ENCODE data around the gene FOXM1.

Gene FOXM1

GRCh38 chr12:2919249-2919648 is 42.3 kb upstream of the FOXM1 start:
- no peak overlapping the region for H3K27ac ChIP-seq
- no peaks in the 10 kb centered on the region for H3K27me3 ChIP-seq
- no peaks in the 10 kb centered on the region for H3K36me3 ChIP-seq
- no peak overlapping the region for H3K4me3 ChIP-seq (ENCODE audit: low read depth in 1 of 2, low read length in 1 of 2)
- TF ChIP-seq CTCF (IDR thresholded peaks at IDR 0.05), result no peak
- no peaks in the 10 kb centered on the region for H3K4me1 ChIP-seq (ENCODE audit: control insufficient read depth in 1 of 2, insufficient read depth in 1 of 2, low read depth in 1 of 2, low read length in 1 of 2)
- no peaks in the 10 kb centered on the region for H3K9me3 ChIP-seq

- no peaks in the 10 kb centered on the region for H3K9me3 ChIP-seq
- H3K36me3 ChIP-seq, result no peaks in the 10 kb centered on the region
- no peaks in the 10 kb centered on the region for H3K4me1 ChIP-seq (ENCODE audit: control insufficient read depth in 1 of 2, insufficient read depth in 1 of 2, low read depth in 1 of 2, low read length in 1 of 2)
- no peak overlapping the region for H3K27ac ChIP-seq
- H3K4me3 ChIP-seq (ENCODE audit: low read depth in 1 of 2, low read length in 1 of 2), result no peak overlapping the region
- H3K27me3 ChIP-seq, result no peaks in the 10 kb centered on the region
- no peak for TF ChIP-seq CTCF (IDR thresholded peaks at IDR 0.05)
Measured at GRCh38 chr12:2912216-2912575, 35.2 kb upstream of the FOXM1 start.

GRCh38 chr12:2904260-2904659 is 27.3 kb upstream of the FOXM1 start:
- Histone ChIP-seq H3K27me3 (no peaks in the 10 kb centered on the region), H3K36me3 (no peaks in the 10 kb centered on the region), H3K27ac (no peak overlapping the region), H3K4me3 (ENCODE audit: low read depth in 1 of 2, low read length in 1 of 2) (no peak overlapping the region), H3K9me3 (no peaks in the 10 kb centered on the region), H3K4me1 (ENCODE audit: control insufficient read depth in 1 of 2, insufficient read depth in 1 of 2, low read depth in 1 of 2, low read length in 1 of 2) (no peaks in the 10 kb centered on the region)
- no peak for TF ChIP-seq CTCF (IDR thresholded peaks at IDR 0.05)

- Histone ChIP-seq H3K4me3 (ENCODE audit: low read depth in 1 of 2, low read length in 1 of 2) (no peak overlapping the region), H3K4me1 (ENCODE audit: control insufficient read depth in 1 of 2, insufficient read depth in 1 of 2, low read depth in 1 of 2, low read length in 1 of 2) (no peaks in the 10 kb centered on the region), H3K27ac (no peak overlapping the region), H3K27me3 (no peaks in the 10 kb centered on the region), H3K36me3 (no peaks in the 10 kb centered on the region), H3K9me3 (no peaks in the 10 kb centered on the region)
- no peak for TF ChIP-seq CTCF (IDR thresholded peaks at IDR 0.05)
Measured at GRCh38 chr12:2902272-2902880, 25.4 kb upstream of the FOXM1 start.

GRCh38 chr12:2900642-2901041 is 23.7 kb upstream of the FOXM1 start:
- Histone ChIP-seq H3K4me1 (ENCODE audit: control insufficient read depth in 1 of 2, insufficient read depth in 1 of 2, low read depth in 1 of 2, low read length in 1 of 2) (no peaks in the 10 kb centered on the region), H3K4me3 (ENCODE audit: low read depth in 1 of 2, low read length in 1 of 2) (no peak overlapping the region), H3K27ac (no peak overlapping the region), H3K36me3 (no peaks in the 10 kb centered on the region), H3K27me3 (no peaks in the 10 kb centered on the region), H3K9me3 (no peaks in the 10 kb centered on the region)
- TF ChIP-seq CTCF (IDR thresholded peaks at IDR 0.05), result no peak

- no peaks in the 10 kb centered on the region for H3K36me3 ChIP-seq
- no peaks in the 10 kb centered on the region for H3K9me3 ChIP-seq
- no peak overlapping the region for H3K27ac ChIP-seq
- no peak for TF ChIP-seq CTCF (IDR thresholded peaks at IDR 0.05)
- no peaks in the 10 kb centered on the region for H3K4me1 ChIP-seq (ENCODE audit: control insufficient read depth in 1 of 2, insufficient read depth in 1 of 2, low read depth in 1 of 2, low read length in 1 of 2)
- H3K27me3 ChIP-seq, result peaks cover 2% of the 10 kb centered on the region
- no peak overlapping the region for H3K4me3 ChIP-seq (ENCODE audit: low read depth in 1 of 2, low read length in 1 of 2)
Measured at GRCh38 chr12:2897418-2897817, 20.4 kb upstream of the FOXM1 start.
